HG03571 (cell line): ENCODE results near the gene SPEM3.
"Not testable (repeated sequence)": the region's sequence is repeated elsewhere in the genome, so short reads cannot be mapped to it uniquely, and the experiment has no call there.

Experiments used
- ATAC-seq: cut with Tn5 transposase; IDR thresholded peaks from one replicate; pipeline ENCODE4 v1.9.1; 2021; ENCODE audit not compliant: unreplicated experiment

SPEM3 gene

GRCh38 chr17:7468804-7469389 is 40.2 kb downstream of the SPEM3 start:
- ATAC-seq = no peak

GRCh38 chr17:7469843-7470242 is 41.2 kb downstream of the SPEM3 start:
- not testable (repeated sequence) for ATAC-seq

GRCh38 chr17:7470457-7470973 is 41.9 kb downstream of the SPEM3 start:
- not testable (repeated sequence) for ATAC-seq

DNA sequence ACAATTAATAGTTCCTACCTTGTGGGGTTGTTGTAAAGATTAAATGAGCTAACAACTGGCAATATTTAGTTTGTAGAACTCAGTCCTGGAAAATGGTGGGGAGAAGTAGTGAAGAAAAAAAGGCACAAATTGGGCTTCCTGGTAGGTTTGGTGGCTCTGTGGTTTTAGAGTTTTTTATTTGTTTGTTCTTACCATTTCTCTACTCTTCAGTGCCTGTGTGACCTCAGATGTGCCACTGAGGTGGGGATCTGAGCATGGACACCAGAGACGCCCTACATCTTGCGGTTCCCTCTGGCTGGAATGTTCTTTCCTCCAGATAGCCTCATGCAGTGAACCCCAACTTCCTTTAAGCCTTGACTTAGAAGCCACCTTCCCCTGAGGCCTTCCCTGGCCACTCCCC is 43.1 kb downstream of the SPEM3 start:
- no peak for ATAC-seq

DNA sequence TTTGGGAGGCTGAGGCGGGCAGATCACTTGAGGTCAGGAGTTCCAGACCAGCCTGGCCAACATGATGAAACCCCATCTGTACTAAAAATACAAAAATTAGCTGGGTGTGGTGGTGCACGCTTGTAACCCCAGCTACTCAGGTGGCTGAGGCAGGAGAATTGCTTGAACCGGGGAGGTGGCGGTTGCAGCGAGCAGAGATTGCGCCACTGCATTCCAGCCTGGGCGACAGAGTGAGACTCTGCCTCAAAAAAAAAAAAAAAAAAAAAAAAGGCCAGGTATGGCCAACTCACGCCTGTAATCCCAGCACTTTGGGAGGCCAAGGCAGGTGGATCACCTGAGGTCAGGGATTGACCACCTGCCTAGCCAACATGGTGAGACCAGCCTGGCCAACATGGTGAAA is 46.1 kb downstream of the SPEM3 start:
- ATAC-seq = not testable (repeated sequence)

DNA sequence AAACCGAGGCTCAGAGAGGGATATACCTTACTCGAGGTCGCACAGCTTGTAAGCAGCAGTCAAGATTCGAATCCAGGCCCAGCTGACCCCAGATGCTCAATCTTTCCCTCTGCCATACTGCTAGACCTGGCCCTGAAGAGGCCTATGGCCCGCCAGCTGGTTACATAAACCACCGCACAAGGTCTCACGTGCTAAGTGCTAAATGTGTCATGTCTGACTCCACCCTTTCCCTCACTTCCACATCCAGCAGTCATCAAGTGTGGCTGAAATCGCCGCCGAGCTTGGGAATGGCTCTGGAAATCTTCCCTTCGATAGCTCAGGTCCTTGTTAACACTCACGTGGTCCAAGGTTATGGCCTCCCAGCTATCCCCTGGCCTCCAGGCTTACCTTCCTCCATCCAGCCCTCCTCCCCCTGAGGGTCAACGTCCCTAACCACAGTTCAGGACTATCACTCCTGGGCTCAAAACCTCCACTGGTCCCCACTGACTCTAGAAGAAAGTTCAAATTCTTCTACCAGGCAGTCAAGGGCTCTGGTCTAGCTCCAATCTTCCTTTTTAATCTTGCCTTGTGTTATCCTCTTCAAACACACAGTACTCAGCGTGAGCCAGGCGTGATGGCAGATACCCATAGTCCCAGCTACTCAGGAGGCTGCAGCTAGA is 47.2 kb downstream of the SPEM3 start:
- no peak for ATAC-seq

- ATAC-seq = no peak
These were observed 47.8 kb downstream of the SPEM3 start for GRCh38 chr17:7476494-7476893.

DNA sequence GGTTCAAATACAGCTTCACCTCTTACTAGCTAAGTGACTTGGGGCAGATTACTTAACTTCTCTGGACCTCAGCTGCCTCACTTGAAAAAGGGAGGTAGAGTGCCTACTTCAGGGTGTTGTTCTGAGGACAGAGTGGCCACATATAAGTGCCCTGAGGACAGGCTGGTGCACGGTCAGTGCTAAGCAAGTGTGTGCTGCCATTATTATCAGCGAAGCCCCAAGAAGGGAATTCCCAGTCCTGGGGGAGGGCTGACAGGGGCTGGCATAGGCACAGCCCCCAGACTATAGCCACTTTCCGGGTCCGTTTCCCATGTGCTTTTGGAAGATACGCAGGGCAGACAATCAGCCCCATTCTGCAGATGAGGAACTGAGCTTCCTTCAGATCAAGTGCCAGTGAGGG is 48.3 kb downstream of the SPEM3 start:
- ATAC-seq = no peak

GRCh38 chr17:7477392-7478275 is 49.0 kb downstream of the SPEM3 start:
- no peak for ATAC-seq

DNA sequence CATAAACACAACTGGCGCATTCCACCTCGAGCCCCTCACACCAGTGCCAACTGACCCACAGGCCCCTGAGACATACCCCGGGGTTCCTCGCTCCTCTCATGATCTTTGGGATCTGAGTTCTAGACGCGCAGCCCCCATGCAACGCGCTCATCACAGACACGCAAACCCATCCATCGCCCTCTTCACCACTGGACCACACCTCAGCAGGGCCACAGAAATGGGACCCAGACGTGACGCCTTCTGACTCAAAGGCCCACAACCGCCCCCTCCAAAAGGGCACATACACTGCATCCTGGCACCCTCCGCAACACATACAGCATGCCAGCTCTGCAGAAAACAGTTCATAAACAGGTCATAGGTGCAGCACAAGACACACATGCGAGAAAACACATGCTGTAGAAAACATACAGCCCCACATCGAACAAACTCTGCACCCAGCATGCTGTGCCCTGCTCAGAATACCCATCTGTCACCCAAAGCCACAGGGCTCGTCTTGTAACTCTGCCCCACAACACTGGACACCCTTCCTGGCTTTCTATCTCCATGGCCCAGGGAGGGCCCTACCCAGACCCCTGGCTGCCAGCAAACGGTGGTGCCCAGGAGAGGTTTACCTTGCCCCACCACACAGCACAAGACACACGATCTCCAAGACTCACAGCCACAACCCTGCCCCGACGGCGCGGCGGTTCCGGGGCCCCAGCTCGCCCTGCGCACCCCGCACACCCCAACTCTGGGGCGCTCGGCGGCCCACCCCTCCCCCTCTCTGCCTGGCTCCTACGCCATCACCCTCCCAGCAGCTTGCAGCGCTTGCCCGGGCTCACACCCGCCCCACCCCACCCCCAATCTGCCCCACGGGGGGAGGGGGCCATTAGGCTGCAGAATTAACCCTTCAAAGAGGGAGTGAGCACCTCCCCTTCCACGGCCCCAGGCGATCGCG is 49.9 kb downstream of the SPEM3 start:
- ATAC-seq = no peak

GRCh38 chr17:7479213-7480088 is 50.8 kb downstream of the SPEM3 start, which contains the start of gene ZBTB4:
Gene ZBTB4 (minus strand): TSS chr17:7479631. CDS start chr17:7466801, 12,830 bp downstream.
- no peak for ATAC-seq

DNA sequence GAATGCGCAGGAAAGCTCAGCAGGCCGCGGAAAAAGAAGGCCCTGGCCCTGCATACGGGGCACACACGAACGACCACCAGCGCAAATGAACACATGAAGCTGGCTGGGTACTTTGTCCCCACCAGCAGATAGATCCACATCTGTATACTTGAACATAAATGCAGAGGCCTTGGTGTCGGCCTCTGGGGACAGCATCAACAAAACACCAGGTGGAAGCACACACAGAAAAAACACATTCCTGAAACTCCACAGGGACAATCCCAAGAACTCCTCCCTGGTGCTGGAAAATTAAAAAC is 51.4 kb downstream of the SPEM3 start:
- no peak for ATAC-seq

- ATAC-seq = not testable (repeated sequence)
These were observed 52.6 kb downstream of the SPEM3 start, which contains the start of gene SLC35G6 for GRCh38 chr17:7481275-7481674. Gene SLC35G6 (plus strand): TSS chr17:7481446. CDS start chr17:7481517, 71 bp downstream.

GRCh38 chr17:7481842-7482741 is 53.4 kb downstream of the SPEM3 start:
- not testable (repeated sequence) for ATAC-seq
